Measurements from ENCODE around the gene CCDC141. TPM values are rescaled to one million over a fixed set of nuclear protein-coding genes. Genes with fewer than 3 reads are reported as not detected.
"Not testable (repeated sequence)": the region's sequence is repeated elsewhere in the genome, so short reads cannot be mapped to it uniquely, and the experiment has no call there.

The CCDC141 gene
- total and polyA plus RNA-seq, 2 donors (not counting 3 experiments of a cell fraction or from before 2014, with no cell fraction given): not detected

- Histone ChIP-seq H3K36me3 (ENCODE audit: control insufficient read depth in 2 of 2, extremely low read depth in 1 of 2, insufficient read depth in 2 of 2, low read length in 2 of 2) (no peaks in the 10 kb centered on the region), H2AFZ (ENCODE audit: low read depth, low read length) (no peak overlapping the region), H4K20me1 (replicated peaks; ENCODE audit: control insufficient read depth, extremely low read depth, insufficient read depth, low read length) (no peaks in the 10 kb centered on the region), H3K4me3 (replicated peaks in 1 of 3; ENCODE audit: insufficient read depth in 1 of 3, low read depth in 1 of 3, low read length in 3 of 3) (no peak overlapping the region), H3K79me2 (ENCODE audit: control insufficient read depth, insufficient read depth, low read length) (no peaks in the 10 kb centered on the region), H3K27me3 (ENCODE audit: control insufficient read depth in 2 of 2, insufficient read depth in 2 of 2, low read length in 2 of 2) (no peaks in the 10 kb centered on the region), H3K4me2 (ENCODE audit: insufficient read depth, low read length) (no peak overlapping the region), H3K9me3 (replicated peaks; ENCODE audit: control insufficient read depth, insufficient read depth, low read length) (no peaks in the 10 kb centered on the region), H3K9me1 (replicated peaks; ENCODE audit: control insufficient read depth, extremely low read depth, insufficient read depth, low read length) (no peaks in the 10 kb centered on the region), H3K27ac (ENCODE audit: insufficient read depth, low read depth, low read length) (no peak overlapping the region), H3K4me1 (ENCODE audit: control insufficient read depth, extremely low read depth, insufficient read depth, low read length) (no peaks in the 10 kb centered on the region), H3K9ac (replicated peaks; ENCODE audit: extremely low read depth, insufficient read depth, low read length) (no peak overlapping the region)
- intact Hi-C loops (cut with micrococcal nuclease): no loop called here
- dilution Hi-C loops (cut with MboI; ENCODE audit: extremely low pct_ligation_motif_present, low sequenced_read_pairs): no loop called here
- DNase-seq (ENCODE audit: low read depth, low spot score): no peak
- ChIA-PET CTCF (no interaction called here), POLR2A (no interaction called here)
- TF ChIP-seq MYC (IDR thresholded peaks at IDR 0.05; ENCODE audit: low read depth, low read length) (no peak), EZH2 (IDR thresholded peaks at IDR 0.05; ENCODE audit: borderline replicate concordance, low read depth, low read length, severe bottlenecking) (no peak), POLR2AphosphoS5 (IDR thresholded peaks at IDR 0.05; ENCODE audit: insufficient read depth, low read depth, low read length) (no peak), JUN (IDR thresholded peaks at IDR 0.05; ENCODE audit: borderline replicate concordance, insufficient read depth, insufficient read length, low read depth) (no peak), FOS (IDR thresholded peaks at IDR 0.05; ENCODE audit: borderline replicate concordance, insufficient read depth, low read length) (no peak), POLR2A (IDR thresholded peaks at IDR 0.05; ENCODE audit: low read depth, low read length) (no peak), GATA2 (IDR thresholded peaks at IDR 0.05; ENCODE audit: insufficient read depth, insufficient read length, low read depth, low read length) (no peak)
- TF ChIP-seq, protein P1, sequence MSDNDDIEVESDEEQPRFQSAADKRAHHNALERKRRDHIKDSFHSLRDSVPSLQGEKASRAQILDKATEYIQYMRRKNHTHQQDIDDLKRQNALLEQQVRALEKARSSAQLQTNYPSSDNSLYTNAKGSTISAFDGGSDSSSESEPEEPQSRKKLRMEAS (IDR thresholded peaks at IDR 0.05; ENCODE audit: insufficient read depth, insufficient read length): no peak
- TF ChIP-seq, protein P2, sequence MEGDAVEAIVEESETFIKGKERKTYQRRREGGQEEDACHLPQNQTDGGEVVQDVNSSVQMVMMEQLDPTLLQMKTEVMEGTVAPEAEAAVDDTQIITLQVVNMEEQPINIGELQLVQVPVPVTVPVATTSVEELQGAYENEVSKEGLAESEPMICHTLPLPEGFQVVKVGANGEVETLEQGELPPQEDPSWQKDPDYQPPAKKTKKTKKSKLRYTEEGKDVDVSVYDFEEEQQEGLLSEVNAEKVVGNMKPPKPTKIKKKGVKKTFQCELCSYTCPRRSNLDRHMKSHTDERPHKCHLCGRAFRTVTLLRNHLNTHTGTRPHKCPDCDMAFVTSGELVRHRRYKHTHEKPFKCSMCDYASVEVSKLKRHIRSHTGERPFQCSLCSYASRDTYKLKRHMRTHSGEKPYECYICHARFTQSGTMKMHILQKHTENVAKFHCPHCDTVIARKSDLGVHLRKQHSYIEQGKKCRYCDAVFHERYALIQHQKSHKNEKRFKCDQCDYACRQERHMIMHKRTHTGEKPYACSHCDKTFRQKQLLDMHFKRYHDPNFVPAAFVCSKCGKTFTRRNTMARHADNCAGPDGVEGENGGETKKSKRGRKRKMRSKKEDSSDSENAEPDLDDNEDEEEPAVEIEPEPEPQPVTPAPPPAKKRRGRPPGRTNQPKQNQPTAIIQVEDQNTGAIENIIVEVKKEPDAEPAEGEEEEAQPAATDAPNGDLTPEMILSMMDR (IDR thresholded peaks at IDR 0.05; ENCODE audit: extremely low read depth in 1 of 2, insufficient read depth in 1 of 2, low read depth in 1 of 2, low read length in 2 of 2): no peak
- FAIRE-seq: no peak
- BruUV-seq (replicated peaks): no TSS peak
Observed at GRCh38 chr2:179017773-179018357, 32.1 kb downstream of the CCDC141 start.

DNA sequence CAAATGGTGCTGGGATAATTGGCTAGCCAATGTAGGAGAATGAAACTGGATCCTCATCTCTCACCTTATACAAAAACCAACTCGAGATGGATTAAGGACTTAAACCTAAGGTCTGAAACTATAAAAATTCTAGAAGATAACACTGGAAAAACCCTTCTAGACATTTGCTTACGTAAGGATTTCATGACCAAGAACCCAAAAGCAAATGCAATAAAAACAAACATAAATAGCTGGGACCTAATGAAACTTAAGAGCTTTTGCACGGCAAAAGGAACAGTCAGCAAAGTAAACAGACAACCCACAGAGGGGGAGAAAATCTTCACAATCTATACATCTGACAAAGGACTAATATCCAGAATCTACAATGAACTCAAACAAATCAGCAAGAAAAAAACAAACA lies 35.7 kb downstream of the CCDC141 start:
- H3K9me3 ChIP-seq (replicated peaks; ENCODE audit: control insufficient read depth, insufficient read depth, low read length); FAIRE-seq; H3K4me3 ChIP-seq (replicated peaks in 1 of 3; ENCODE audit: insufficient read depth in 1 of 3, low read depth in 1 of 3, low read length in 3 of 3); DNase-seq (ENCODE audit: low read depth, low spot score); H4K20me1 ChIP-seq (replicated peaks; ENCODE audit: control insufficient read depth, extremely low read depth, insufficient read depth, low read length); H3K9me1 ChIP-seq (replicated peaks; ENCODE audit: control insufficient read depth, extremely low read depth, insufficient read depth, low read length); H3K4me1 ChIP-seq (ENCODE audit: control insufficient read depth, extremely low read depth, insufficient read depth, low read length); H3K36me3 ChIP-seq (ENCODE audit: control insufficient read depth in 2 of 2, extremely low read depth in 1 of 2, insufficient read depth in 2 of 2, low read length in 2 of 2); H3K9ac ChIP-seq (replicated peaks; ENCODE audit: extremely low read depth, insufficient read depth, low read length); H3K27me3 ChIP-seq (ENCODE audit: control insufficient read depth in 2 of 2, insufficient read depth in 2 of 2, low read length in 2 of 2); H3K27ac ChIP-seq (ENCODE audit: insufficient read depth, low read depth, low read length); dilution Hi-C loops (cut with MboI; ENCODE audit: extremely low pct_ligation_motif_present, low sequenced_read_pairs); intact Hi-C loops (cut with micrococcal nuclease); CTCF ChIA-PET; BruUV-seq (replicated peaks); H3K4me2 ChIP-seq (ENCODE audit: insufficient read depth, low read length); H2AFZ ChIP-seq (ENCODE audit: low read depth, low read length); H3K79me2 ChIP-seq (ENCODE audit: control insufficient read depth, insufficient read depth, low read length); POLR2A ChIA-PET: not testable (repeated sequence)

All from endothelial cell of umbilical vein (primary cell).